Mesenchymal stem cell (in vitro differentiated cells and primary cell): ENCODE data around the gene SFXN4.

Experiments
- DNase-seq: peaks from one replicate; pipeline ENCODE4 v3.0.0-alpha.2; 2013
- H2AFZ ChIP-seq: one replicate; pipeline ENCODE4 v1.6.1; 2013; ENCODE audit warnings: low read depth, mild to moderate bottlenecking, control low read depth, inconsistent platforms, low read length, moderate library complexity
- H2AK5ac ChIP-seq: 2 replicates; pipeline ENCODE4 v1.6.1; 2013; ENCODE audit warnings: low read length, moderate library complexity, mild to moderate bottlenecking, inconsistent platforms; ENCODE audit not compliant: severe bottlenecking
- H2BK120ac ChIP-seq: one replicate; pipeline ENCODE4 v1.6.1; 2013; ENCODE audit warnings: low read depth, mild to moderate bottlenecking, inconsistent platforms, low read length, moderate library complexity
- H2BK12ac ChIP-seq, 2 experiments: one replicate each; pipeline ENCODE4 v1.6.1; 2013; ENCODE audit warnings: inconsistent platforms in 2 of 2, low read length in 2 of 2, mild to moderate bottlenecking in 2 of 2, moderate library complexity in 2 of 2, control low read depth in 1 of 2
- H2BK15ac ChIP-seq: one replicate; pipeline ENCODE4 v1.6.1; 2013; ENCODE audit warnings: mild to moderate bottlenecking, low read depth, inconsistent platforms; ENCODE audit not compliant: poor library complexity, severe bottlenecking
- H2BK5ac ChIP-seq: 2 replicates; pipeline ENCODE4 v1.6.1; 2013; ENCODE audit warnings: low read depth, mild to moderate bottlenecking, low read length, control low read depth, inconsistent platforms; ENCODE audit not compliant: poor library complexity, severe bottlenecking
- H3K14ac ChIP-seq, 2 experiments: one replicate each; pipeline ENCODE4 v1.6.1; 2013; ENCODE audit warnings: inconsistent platforms in 2 of 2, low read length in 2 of 2, control low read depth in 1 of 2, mild to moderate bottlenecking in 1 of 2, moderate library complexity in 1 of 2
- H3K18ac ChIP-seq, 2 experiments: one replicate each; pipeline ENCODE4 v1.6.1; 2013; ENCODE audit warnings: inconsistent platforms in 2 of 2, low read length in 2 of 2, control low read depth in 1 of 2, low read depth in 1 of 2, mild to moderate bottlenecking in 1 of 2
- H3K23ac ChIP-seq, 2 experiments: one replicate each; pipeline ENCODE4 v1.6.1; 2013; ENCODE audit warnings: inconsistent platforms in 2 of 2, low read length in 2 of 2, mild to moderate bottlenecking in 2 of 2, moderate library complexity in 2 of 2, control low read depth in 1 of 2
- H3K27ac ChIP-seq: 2 replicates; pipeline ENCODE4 v1.5.1; 2013; ENCODE audit warnings: mild to moderate bottlenecking, moderate library complexity, low read length, control low read depth, inconsistent platforms; ENCODE audit not compliant: poor library complexity, severe bottlenecking
- H3K27me3 ChIP-seq, 2 experiments: 2 replicates each; pipeline versions ENCODE4 v1.6.1 to v1.7.0; 2013; ENCODE audit warnings: low read length in 2 of 2, mild to moderate bottlenecking in 2 of 2, moderate library complexity in 2 of 2, control low read depth in 1 of 2, inconsistent platforms in 1 of 2; ENCODE audit not compliant: control insufficient read depth in 1 of 2, insufficient read depth in 1 of 2
- H3K36me3 ChIP-seq, 2 experiments: 2 replicates each; pipeline versions ENCODE4 v1.6.1 to v1.7.0; 2013; ENCODE audit warnings: low read length in 2 of 2, control low read depth in 1 of 2, inconsistent platforms in 1 of 2, low read depth in 1 of 2, mild to moderate bottlenecking in 1 of 2; ENCODE audit not compliant: insufficient read depth in 2 of 2, control insufficient read depth in 1 of 2
- H3K4ac ChIP-seq, 2 experiments: one replicate each; pipeline ENCODE4 v1.6.1; 2013; ENCODE audit warnings: inconsistent platforms in 2 of 2, low read length in 2 of 2, mild to moderate bottlenecking in 2 of 2, moderate library complexity in 2 of 2, control low read depth in 1 of 2, low read depth in 1 of 2
- H3K4me1 ChIP-seq: 2 replicates; pipeline ENCODE4 v1.6.1; 2013; ENCODE audit warnings: low read depth, low read length, control low read depth; ENCODE audit not compliant: control insufficient read depth, insufficient read depth
- H3K4me2 ChIP-seq: 2 replicates; pipeline ENCODE4 v1.6.1; 2013; ENCODE audit warnings: low read length, mild to moderate bottlenecking, inconsistent platforms; ENCODE audit not compliant: poor library complexity, severe bottlenecking
- H3K4me3 ChIP-seq, 2 experiments: 2 replicates each; pipeline versions ENCODE4 v1.5.1 to v1.7.0; 2013; ENCODE audit warnings: low read length in 2 of 2, mild to moderate bottlenecking in 2 of 2, control low read depth in 1 of 2, low read depth in 1 of 2; ENCODE audit not compliant: insufficient read depth in 1 of 2
- H3K79me1 ChIP-seq: replicated peaks from 2 replicates; pipeline ENCODE4 v1.6.1; 2013; ENCODE audit warnings: mild to moderate bottlenecking, control low read depth, low read length, inconsistent platforms; ENCODE audit not compliant: poor library complexity, severe bottlenecking
- H3K9ac ChIP-seq: 2 replicates; pipeline ENCODE4 v1.7.0; 2013; ENCODE audit warnings: mild to moderate bottlenecking, low read length, moderate library complexity
- H3K9me3 ChIP-seq: 2 replicates; pipeline ENCODE4 v1.7.0; 2013; ENCODE audit warnings: mild to moderate bottlenecking, low read length; ENCODE audit not compliant: control insufficient read depth
- H4K8ac ChIP-seq: one replicate; pipeline ENCODE4 v1.6.1; 2013; ENCODE audit warnings: inconsistent platforms, mild to moderate bottlenecking, low read length, moderate library complexity
- H4K91ac ChIP-seq: one replicate; pipeline ENCODE4 v1.6.1; 2013; ENCODE audit warnings: mild to moderate bottlenecking, low read length, inconsistent platforms
- WGBS: methylation state at CpG from one replicate; pipeline ENCODE4 v1.1.7; 2013; ENCODE audit warnings: mixed read lengths; 5-methylcytosine and 5-hydroxymethylcytosine counted together

The SFXN4 gene

DNA sequence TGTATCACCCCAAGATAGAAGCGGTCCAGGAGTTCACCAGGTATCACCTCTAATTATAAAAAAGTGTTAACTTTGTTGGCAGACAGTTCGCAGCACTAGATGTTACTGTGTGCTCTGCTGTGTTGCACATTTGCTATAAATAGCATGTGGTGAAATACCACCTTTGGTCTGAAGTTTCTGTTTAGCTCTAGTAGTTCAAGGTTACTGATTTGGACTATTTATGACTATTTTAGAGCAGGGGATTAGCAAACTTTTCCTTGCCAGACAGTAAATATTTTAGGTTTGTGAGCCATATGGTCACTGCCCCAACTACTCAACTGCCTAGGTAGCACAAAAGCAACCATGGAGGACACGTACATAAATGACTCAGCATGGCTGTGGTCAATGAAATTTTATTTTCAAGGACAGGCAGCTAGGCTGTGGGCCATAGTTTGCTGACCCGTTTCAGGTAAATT is 45.1 kb downstream of the SFXN4 start:
- Histone ChIP-seq H3K9me3 (no peaks in the 10 kb centered on the region), H4K8ac (no peak overlapping the region), H2AFZ (no peak overlapping the region), H3K14ac (no peak overlapping the region), H3K9ac (no peak overlapping the region), H2BK5ac (no peak overlapping the region), H3K4me3 (no peak overlapping the region), H3K4ac (no peak overlapping the region), H2BK12ac (no peak overlapping the region), H3K4me2 (no peak overlapping the region), H3K4me1 (no peaks in the 10 kb centered on the region), H3K79me1 (peaks cover 10% of the 10 kb centered on the region), H3K23ac (no peak overlapping the region), H3K18ac (no peak overlapping the region), H2AK5ac (no peak overlapping the region), H3K27ac (no peak overlapping the region), H3K36me3 (peaks cover 45 to 83% of the 10 kb centered on the region in 2 experiments), H3K27me3 (no peaks in the 10 kb centered on the region), H2BK120ac (no peak overlapping the region), H2BK15ac (no peak overlapping the region), H4K91ac (no peak overlapping the region)
- peak; percentile 93 for DNase-seq
- WGBS, result 68% methylated on average over 2 of the region's 4 CpGs

DNA sequence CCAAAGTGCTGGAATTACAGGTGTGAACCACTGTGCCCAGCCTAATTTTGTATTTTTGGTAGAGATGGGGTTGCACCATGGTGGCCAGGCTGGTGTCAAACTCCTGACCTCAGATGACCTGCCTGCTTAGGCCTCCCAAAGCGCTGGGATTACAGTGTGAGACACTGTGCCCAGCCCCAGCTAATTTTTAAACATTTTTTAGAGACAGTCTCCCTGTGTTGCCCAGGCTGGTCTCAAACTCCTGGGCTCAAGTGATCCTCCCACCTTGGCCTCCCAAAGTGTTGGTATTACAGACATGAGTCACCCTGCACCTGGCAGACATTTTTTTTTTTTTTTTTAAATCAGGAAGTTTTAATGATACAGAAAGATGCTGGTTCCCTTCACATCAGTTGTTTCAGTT is 46.1 kb downstream of the SFXN4 start:
- no peak overlapping the region for H3K4me3 ChIP-seq
- no peak overlapping the region for H3K4ac ChIP-seq
- no peak overlapping the region for H3K23ac ChIP-seq
- H2BK12ac ChIP-seq, result no peak overlapping the region
- no peak overlapping the region for H3K18ac ChIP-seq
- no peak overlapping the region for H2AFZ ChIP-seq
- H3K9ac ChIP-seq, result no peak overlapping the region
- H3K14ac ChIP-seq, result no peak overlapping the region
- no peaks in the 10 kb centered on the region for H3K9me3 ChIP-seq
- DNase-seq, result no peak
- no peak overlapping the region for H4K8ac ChIP-seq
- no peak overlapping the region for H3K4me2 ChIP-seq
- no peak overlapping the region for H2AK5ac ChIP-seq
- WGBS, result 100% methylated on average over 1 of the region's 1 CpG
- H3K4me1 ChIP-seq, result no peaks in the 10 kb centered on the region
- no peak overlapping the region for H4K91ac ChIP-seq
- H3K27me3 ChIP-seq, result no peaks in the 10 kb centered on the region
- H3K27ac ChIP-seq, result no peak overlapping the region
- H3K36me3 ChIP-seq, result peaks cover 40 to 82% of the 10 kb centered on the region in 2 experiments
- H2BK5ac ChIP-seq, result no peak overlapping the region
- no peak overlapping the region for H2BK120ac ChIP-seq
- peaks cover 11% of the 10 kb centered on the region for H3K79me1 ChIP-seq
- no peak overlapping the region for H2BK15ac ChIP-seq

DNA sequence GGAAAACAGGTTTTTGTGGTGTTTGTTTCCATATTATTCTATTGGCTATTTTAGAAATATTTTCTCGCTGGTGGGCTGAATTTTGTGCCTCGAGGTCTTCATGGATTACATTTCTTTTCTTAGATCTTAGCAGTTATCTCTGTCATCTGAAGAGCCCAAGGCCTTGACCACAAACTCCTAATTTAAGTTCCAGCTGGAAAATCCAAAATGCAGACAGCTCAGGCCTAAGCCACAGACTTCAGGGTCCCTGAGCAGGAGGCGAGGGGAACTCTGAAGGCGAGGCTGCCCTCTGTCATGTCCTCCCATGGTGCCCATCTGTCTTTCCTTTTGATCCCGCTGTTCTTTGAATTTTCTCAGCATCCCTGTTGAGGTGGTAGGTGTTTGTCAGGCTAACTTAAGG is 47.3 kb downstream of the SFXN4 start:
- H3K4me3 ChIP-seq, result no peak overlapping the region
- H3K36me3 ChIP-seq, result peaks cover 40 to 79% of the 10 kb centered on the region in 2 experiments
- no peak overlapping the region for H3K9ac ChIP-seq
- no peak overlapping the region for H2AFZ ChIP-seq
- H3K23ac ChIP-seq, result no peak overlapping the region
- H3K18ac ChIP-seq, result no peak overlapping the region
- H3K27me3 ChIP-seq, result no peaks in the 10 kb centered on the region
- H4K8ac ChIP-seq, result no peak overlapping the region
- no peak overlapping the region for H2AK5ac ChIP-seq
- H3K14ac ChIP-seq, result no peak overlapping the region
- no peak for DNase-seq
- H2BK12ac ChIP-seq, result no peak overlapping the region
- H3K4me2 ChIP-seq, result no peak overlapping the region
- H3K9me3 ChIP-seq, result no peaks in the 10 kb centered on the region
- no peak overlapping the region for H3K4ac ChIP-seq
- peaks cover 5% of the 10 kb centered on the region for H3K4me1 ChIP-seq
- H2BK15ac ChIP-seq, result no peak overlapping the region
- H3K79me1 ChIP-seq, result peaks cover 10% of the 10 kb centered on the region
- no peak overlapping the region for H3K27ac ChIP-seq
- no peak overlapping the region for H4K91ac ChIP-seq
- no peak overlapping the region for H2BK5ac ChIP-seq
- H2BK120ac ChIP-seq, result no peak overlapping the region
- WGBS, result 98% methylated on average over 5 of the region's 5 CpGs

DNA sequence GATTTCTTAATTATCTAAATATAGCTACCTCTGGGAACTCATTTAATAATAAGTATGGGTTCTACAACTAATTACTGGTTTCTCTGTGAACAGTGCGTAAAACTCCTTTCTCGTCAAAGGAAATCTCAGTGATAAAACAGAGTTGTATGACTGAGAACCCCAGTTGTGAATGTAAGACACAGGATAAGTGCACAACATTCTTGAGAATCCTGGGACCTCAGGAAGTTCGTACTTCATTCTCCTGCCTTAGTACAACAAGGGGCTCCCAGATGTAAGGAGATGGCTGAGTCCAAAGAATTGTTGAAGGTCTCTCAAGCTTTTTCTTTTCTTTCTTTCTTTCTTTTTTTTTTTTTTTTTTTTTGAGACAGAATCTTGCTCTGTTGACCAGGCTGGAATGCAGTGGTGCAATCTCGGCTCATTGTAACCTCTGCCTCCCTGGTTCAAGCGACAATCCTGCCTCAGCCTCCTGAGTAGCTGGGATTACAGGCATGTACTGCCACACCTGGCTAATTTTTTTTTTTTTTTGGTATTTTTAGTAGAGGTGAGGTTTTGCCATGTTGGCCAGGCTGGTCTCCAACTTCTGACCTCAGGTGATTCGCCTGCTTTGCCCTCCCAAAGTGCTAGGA is 49.1 kb downstream of the SFXN4 start:
- Histone ChIP-seq H4K91ac (no peak overlapping the region), H3K4me3 (no peak overlapping the region), H3K9me3 (no peaks in the 10 kb centered on the region), H2BK12ac (no peak overlapping the region), H2BK15ac (no peak overlapping the region), H3K23ac (no peak overlapping the region), H3K18ac (no peak overlapping the region), H3K14ac (no peak overlapping the region), H3K4me1 (peaks cover 5% of the 10 kb centered on the region), H3K27me3 (no peaks in the 10 kb centered on the region), H3K9ac (peak overlapping the region; percentile 18), H2BK120ac (no peak overlapping the region), H3K4me2 (no peak overlapping the region), H3K79me1 (peaks cover 8% of the 10 kb centered on the region), H3K4ac (no peak overlapping the region), H2AK5ac (no peak overlapping the region), H2AFZ (no peak overlapping the region), H3K36me3 (peaks cover 37 to 74% of the 10 kb centered on the region in 2 experiments), H3K27ac (no peak overlapping the region), H4K8ac (no peak overlapping the region), H2BK5ac (no peak overlapping the region)
- DNase-seq, result peak; percentile 44
- WGBS, result 90% methylated on average over 4 of the region's 6 CpGs
